ENCODE measurements around the gene MAGOHB. TPM values are rescaled to one million over a fixed set of nuclear protein-coding genes. Genes with fewer than 3 reads are reported as not detected.
"Not testable (repeated sequence)": the region's sequence is repeated elsewhere in the genome, so short reads cannot be mapped to it uniquely, and the experiment has no call there.

The MAGOHB gene
- total RNA-seq, 1 donor from 2014 or later, result 48.3 TPM

DNA sequence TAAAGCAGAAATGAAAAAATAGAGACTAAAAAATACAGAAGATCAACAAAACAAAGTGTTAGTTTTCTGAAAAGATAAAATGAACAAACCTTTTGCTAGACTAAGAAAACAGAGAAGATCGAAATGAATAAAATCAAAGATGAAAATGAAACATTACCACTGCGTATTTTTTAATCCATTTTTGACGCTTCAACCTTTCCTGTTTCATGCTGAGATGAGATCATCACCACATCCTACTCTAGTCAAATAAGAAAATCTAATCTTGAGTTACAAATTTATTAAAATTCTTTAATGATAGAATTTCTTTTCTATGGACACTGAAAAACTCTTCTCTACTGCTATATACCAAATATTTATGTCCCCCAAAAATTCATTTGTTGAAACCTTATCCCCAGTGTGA is 30.7 kb downstream of the MAGOHB start:
- Mint-ChIP-seq H3K27me3 (no peaks in the 10 kb centered on the region), H3K4me1 (ENCODE audit: low read depth) (no peaks in the 10 kb centered on the region), H3K36me3 (ENCODE audit: insufficient read depth) (peaks cover 31% of the 10 kb centered on the region), H3K4me3 (ENCODE audit: low read depth) (no peak overlapping the region), H3K27ac (no peak overlapping the region), H3K9me3 (ENCODE audit: low read depth) (peaks cover 25% of the 10 kb centered on the region)
- no peak for DNase-seq (ENCODE audit: low spot score, unreplicated experiment)
- TF ChIP-seq, protein P1, sequence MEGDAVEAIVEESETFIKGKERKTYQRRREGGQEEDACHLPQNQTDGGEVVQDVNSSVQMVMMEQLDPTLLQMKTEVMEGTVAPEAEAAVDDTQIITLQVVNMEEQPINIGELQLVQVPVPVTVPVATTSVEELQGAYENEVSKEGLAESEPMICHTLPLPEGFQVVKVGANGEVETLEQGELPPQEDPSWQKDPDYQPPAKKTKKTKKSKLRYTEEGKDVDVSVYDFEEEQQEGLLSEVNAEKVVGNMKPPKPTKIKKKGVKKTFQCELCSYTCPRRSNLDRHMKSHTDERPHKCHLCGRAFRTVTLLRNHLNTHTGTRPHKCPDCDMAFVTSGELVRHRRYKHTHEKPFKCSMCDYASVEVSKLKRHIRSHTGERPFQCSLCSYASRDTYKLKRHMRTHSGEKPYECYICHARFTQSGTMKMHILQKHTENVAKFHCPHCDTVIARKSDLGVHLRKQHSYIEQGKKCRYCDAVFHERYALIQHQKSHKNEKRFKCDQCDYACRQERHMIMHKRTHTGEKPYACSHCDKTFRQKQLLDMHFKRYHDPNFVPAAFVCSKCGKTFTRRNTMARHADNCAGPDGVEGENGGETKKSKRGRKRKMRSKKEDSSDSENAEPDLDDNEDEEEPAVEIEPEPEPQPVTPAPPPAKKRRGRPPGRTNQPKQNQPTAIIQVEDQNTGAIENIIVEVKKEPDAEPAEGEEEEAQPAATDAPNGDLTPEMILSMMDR (IDR thresholded peaks at IDR 0.05; ENCODE audit: unreplicated experiment), result no peak

DNA sequence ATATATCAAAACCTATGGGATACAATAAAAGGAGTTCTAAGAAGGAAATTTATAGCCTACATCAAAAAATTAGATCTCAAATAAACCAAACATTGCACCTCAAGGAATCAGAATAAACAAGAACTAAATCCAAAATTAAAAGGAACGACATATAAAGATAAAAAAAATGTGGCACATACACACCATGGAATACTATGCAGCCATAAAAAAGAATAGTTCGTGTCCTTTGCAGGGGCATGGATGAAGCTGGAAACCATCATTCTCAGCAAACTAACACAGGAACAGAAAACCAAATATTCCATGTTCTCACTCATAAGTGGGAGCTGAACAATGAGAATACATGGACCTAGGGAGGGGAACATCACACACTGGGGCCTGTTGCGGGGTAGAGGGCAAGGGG is 31.3 kb downstream of the MAGOHB start:
- not testable (repeated sequence) for DNase-seq (ENCODE audit: low spot score, unreplicated experiment); H3K27ac Mint-ChIP-seq; H3K4me1 Mint-ChIP-seq (ENCODE audit: low read depth); H3K27me3 Mint-ChIP-seq; H3K4me3 Mint-ChIP-seq (ENCODE audit: low read depth)
- peaks cover 30% of the 10 kb centered on the region for H3K36me3 Mint-ChIP-seq (ENCODE audit: insufficient read depth)
- H3K9me3 Mint-ChIP-seq (ENCODE audit: low read depth), result peaks cover 25% of the 10 kb centered on the region

DNA sequence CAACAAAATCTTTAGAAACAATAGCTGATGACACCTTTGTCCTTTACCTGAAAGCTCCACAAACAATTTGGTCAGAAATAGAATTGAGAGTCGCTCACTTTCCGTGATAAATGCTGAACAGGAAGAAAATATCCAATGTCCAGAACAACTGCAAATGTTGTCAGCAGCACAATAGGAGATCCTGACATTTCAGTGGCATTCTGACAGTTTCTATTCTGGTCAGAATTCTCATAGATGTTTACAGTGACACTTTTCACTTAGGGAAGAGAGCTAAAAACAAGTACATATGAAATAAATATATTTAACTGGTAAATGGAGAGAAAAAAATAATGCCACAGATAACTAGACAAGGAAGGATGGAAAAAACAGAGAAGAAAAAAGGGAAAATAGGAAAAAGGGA is 39.1 kb downstream of the MAGOHB start:
- TF ChIP-seq, protein P1 (IDR thresholded peaks at IDR 0.05; ENCODE audit: unreplicated experiment), result no peak
- no peaks in the 10 kb centered on the region for H3K27me3 Mint-ChIP-seq
- DNase-seq (ENCODE audit: low spot score, unreplicated experiment), result no peak
- H3K36me3 Mint-ChIP-seq (ENCODE audit: insufficient read depth), result peaks cover 1% of the 10 kb centered on the region
- peaks cover 1% of the 10 kb centered on the region for H3K4me1 Mint-ChIP-seq (ENCODE audit: low read depth)
- no peak overlapping the region for H3K4me3 Mint-ChIP-seq (ENCODE audit: low read depth)
- H3K9me3 Mint-ChIP-seq (ENCODE audit: low read depth), result peaks cover 10% of the 10 kb centered on the region
- peak overlapping the region; percentile 22 for H3K27ac Mint-ChIP-seq

DNA sequence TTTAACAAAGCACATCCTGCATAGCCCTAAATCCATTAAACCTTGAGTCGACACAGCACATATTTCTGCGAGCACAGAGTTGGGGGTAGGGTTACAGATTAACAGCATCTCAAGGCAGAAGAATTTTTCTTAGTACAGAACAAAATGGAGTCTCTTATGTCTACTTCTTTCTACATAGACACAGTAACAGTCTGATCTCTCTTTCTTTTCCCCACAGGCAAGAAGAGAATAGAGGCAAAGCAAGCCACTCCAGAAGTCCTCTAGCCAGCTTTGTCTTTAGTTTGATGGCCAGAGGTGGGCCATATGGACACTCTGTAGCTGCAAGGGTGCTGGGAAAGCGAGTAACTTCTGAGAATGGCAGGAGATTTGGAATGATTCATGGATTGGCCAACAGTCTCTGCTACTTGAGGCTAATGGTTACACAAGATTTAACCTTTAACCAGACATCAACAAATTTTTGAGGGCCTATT is 41.4 kb downstream of the MAGOHB start:
- DNase-seq (ENCODE audit: low spot score, unreplicated experiment); H3K4me3 Mint-ChIP-seq (ENCODE audit: low read depth); H3K27ac Mint-ChIP-seq; H3K4me1 Mint-ChIP-seq (ENCODE audit: low read depth); H3K36me3 Mint-ChIP-seq (ENCODE audit: insufficient read depth); H3K27me3 Mint-ChIP-seq: not testable (repeated sequence)
- peaks cover 10% of the 10 kb centered on the region for H3K9me3 Mint-ChIP-seq (ENCODE audit: low read depth)

DNA sequence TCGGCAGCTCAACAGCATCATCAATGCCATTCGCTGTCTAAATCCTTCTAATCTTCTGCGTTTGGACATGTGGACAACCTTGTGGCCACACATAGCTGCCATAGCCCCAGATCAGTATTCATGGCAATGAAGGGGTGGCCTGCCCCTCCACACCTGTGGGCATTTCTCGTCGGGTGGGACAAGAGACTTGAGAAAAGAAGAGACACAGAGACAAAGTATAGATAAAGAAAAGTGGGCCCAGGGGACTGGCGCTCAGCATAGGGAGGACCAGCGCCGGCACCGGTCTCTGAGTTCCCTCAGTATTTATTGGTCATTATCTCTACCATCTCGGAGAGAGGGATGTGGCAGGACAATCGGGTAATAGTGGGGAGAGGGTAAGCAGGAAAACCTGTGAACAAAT is 42.3 kb downstream of the MAGOHB start:
- H3K36me3 Mint-ChIP-seq (ENCODE audit: insufficient read depth), result peaks cover 1% of the 10 kb centered on the region
- no peaks in the 10 kb centered on the region for H3K27me3 Mint-ChIP-seq
- no peak for DNase-seq (ENCODE audit: low spot score, unreplicated experiment)
- peaks cover 1% of the 10 kb centered on the region for H3K4me1 Mint-ChIP-seq (ENCODE audit: low read depth)
- TF ChIP-seq, protein P1 (IDR thresholded peaks at IDR 0.05; ENCODE audit: unreplicated experiment), result no peak
- H3K9me3 Mint-ChIP-seq (ENCODE audit: low read depth), result peaks cover 10% of the 10 kb centered on the region
- H3K27ac Mint-ChIP-seq, result no peak overlapping the region
- no peak overlapping the region for H3K4me3 Mint-ChIP-seq (ENCODE audit: low read depth)

DNA sequence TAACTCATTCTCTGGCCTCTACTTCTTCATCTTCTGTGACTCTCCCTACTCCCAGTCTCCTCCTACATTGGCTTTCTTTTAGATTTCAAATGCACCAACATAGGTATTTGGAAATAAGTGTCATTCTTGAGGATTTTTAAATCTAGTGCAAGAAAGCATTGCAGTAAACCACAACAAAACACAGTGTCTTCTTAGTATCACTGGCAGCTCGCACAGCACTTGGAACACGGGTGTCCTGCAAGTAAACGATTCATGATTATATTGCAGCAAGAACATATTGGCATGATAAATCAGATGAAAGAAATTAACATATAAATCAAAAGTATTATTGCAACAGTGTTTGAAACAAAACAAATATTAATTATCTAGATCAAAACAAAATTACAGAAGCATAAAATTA is 45.6 kb downstream of the MAGOHB start:
- Mint-ChIP-seq H3K36me3 (ENCODE audit: insufficient read depth) (peaks cover 1% of the 10 kb centered on the region), H3K4me1 (ENCODE audit: low read depth) (peaks cover 1% of the 10 kb centered on the region), H3K4me3 (ENCODE audit: low read depth) (no peak overlapping the region), H3K27ac (no peak overlapping the region), H3K9me3 (ENCODE audit: low read depth) (peaks cover 10% of the 10 kb centered on the region), H3K27me3 (no peaks in the 10 kb centered on the region)
- TF ChIP-seq, protein P1 (IDR thresholded peaks at IDR 0.05; ENCODE audit: unreplicated experiment), result no peak
- no peak for DNase-seq (ENCODE audit: low spot score, unreplicated experiment)
